22Rv1 (cell line): ENCODE measurements around the gene TMEM150C.

Experiments
- CTCF ChIP-seq: fragments of 450-650 bp; IDR thresholded peaks from 2 replicates; pipeline ENCODE4 v1.5.1; 2017; ENCODE audit warnings: mild to moderate bottlenecking
- ZFX ChIP-seq: fragments of 450-650 bp; IDR thresholded peaks from 2 replicates; pipeline ENCODE4 v1.6.1; 2017; ENCODE audit warnings: antibody characterized with exemption, borderline replicate concordance

GRCh38 chr4:82592639-82593038 lies 30.9 kb upstream of the TMEM150C start:
- TF ChIP-seq CTCF (no peak), ZFX (no peak)
